Astrocyte (in vitro differentiated cells and primary cell): Measurements from ENCODE around the gene GUCY2C.

Source experiments
- CTCF ChIP-seq: IDR thresholded peaks from 2 replicates; pipeline ENCODE4 v1.5.1; 2011; ENCODE audit warnings: low read depth, mild to moderate bottlenecking, inconsistent platforms, low read length, moderate library complexity; ENCODE audit not compliant: insufficient read depth
- EZH2 ChIP-seq: IDR thresholded peaks from 2 replicates; pipeline ENCODE4 v1.6.1; 2012; ENCODE audit warnings: mild to moderate bottlenecking, low read length, inconsistent platforms; ENCODE audit not compliant: insufficient read depth

GRCh38 chr12:14578646-14579045 lies 117.8 kb downstream of the GUCY2C start:
- TF ChIP-seq CTCF (no peak), EZH2 (no peak)
